ENCODE results near the gene RHEBL1.
"Not testable (repeated sequence)": the region's sequence is repeated elsewhere in the genome, so short reads cannot be mapped to it uniquely, and the experiment has no call there.

RHEBL1 gene

GRCh38 chr12:49091056-49091835, 21.5 kb upstream of the RHEBL1 start:
- DNase-seq = no peak
- in situ Hi-C loops (cut with HindIII; ENCODE audit: low pct_ligation_motif_present, low pct_unique_long_range_greater_than_20kb, low sequenced_read_pairs) = no loop called here

GRCh38 chr12:49089821-49090773, 20.3 kb upstream of the RHEBL1 start:
- peak; percentile 62 for DNase-seq
- in situ Hi-C loops (cut with HindIII; ENCODE audit: low pct_ligation_motif_present, low pct_unique_long_range_greater_than_20kb, low sequenced_read_pairs) = no loop called here

- DNase-seq = no peak
- in situ Hi-C loops (cut with HindIII; ENCODE audit: low pct_ligation_motif_present, low pct_unique_long_range_greater_than_20kb, low sequenced_read_pairs) = no loop called here
These were observed 19.2 kb upstream of the RHEBL1 start for GRCh38 chr12:49088932-49089330.

- in situ Hi-C loops (cut with HindIII; ENCODE audit: low pct_ligation_motif_present, low pct_unique_long_range_greater_than_20kb, low sequenced_read_pairs) = no loop called here
- peak; percentile 96 for DNase-seq
These were observed 18.6 kb upstream of the RHEBL1 start for GRCh38 chr12:49088150-49088931.

GRCh38 chr12:49086116-49086515, 16.3 kb upstream of the RHEBL1 start:
- DNase-seq = no peak
- in situ Hi-C loops (cut with HindIII; ENCODE audit: low pct_ligation_motif_present, low pct_unique_long_range_greater_than_20kb, low sequenced_read_pairs) = no loop called here

GRCh38 chr12:49084438-49084837, 14.7 kb upstream of the RHEBL1 start:
- DNase-seq = no peak

GRCh38 chr12:49079793-49080192, 10.0 kb upstream of the RHEBL1 start:
- DNase-seq = no peak
- in situ Hi-C loops (cut with HindIII; ENCODE audit: low pct_ligation_motif_present, low pct_unique_long_range_greater_than_20kb, low sequenced_read_pairs) = no loop called here

More at GRCh38 chr12:49084438-49084837, 14.7 kb upstream of the RHEBL1 start:
- in situ Hi-C loops (cut with HindIII; ENCODE audit: low pct_ligation_motif_present, low pct_unique_long_range_greater_than_20kb, low sequenced_read_pairs) = no loop called here

GRCh38 chr12:49070971-49071370, 1.2 kb upstream of the RHEBL1 start:
- in situ Hi-C loops (cut with HindIII; ENCODE audit: low pct_ligation_motif_present, low pct_unique_long_range_greater_than_20kb, low sequenced_read_pairs) = no loop called here
- no peak for DNase-seq

- DNase-seq = no peak
- in situ Hi-C loops (cut with HindIII; ENCODE audit: low pct_ligation_motif_present, low pct_unique_long_range_greater_than_20kb, low sequenced_read_pairs) = no loop called here
These were observed 786 bp downstream of the RHEBL1 start for GRCh38 chr12:49068879-49069506.

- in situ Hi-C loops (cut with HindIII; ENCODE audit: low pct_ligation_motif_present, low pct_unique_long_range_greater_than_20kb, low sequenced_read_pairs) = no loop called here
- no peak for DNase-seq
These were observed 3.7 kb downstream of the RHEBL1 start for GRCh38 chr12:49066120-49066519.

- no peak for DNase-seq
- in situ Hi-C loops (cut with HindIII; ENCODE audit: low pct_ligation_motif_present, low pct_unique_long_range_greater_than_20kb, low sequenced_read_pairs) = no loop called here
These were observed 5.0 kb downstream of the RHEBL1 start for GRCh38 chr12:49064767-49065152.

GRCh38 chr12:49061916-49062315, 7.9 kb downstream of the RHEBL1 start:
- DNase-seq; in situ Hi-C loops (cut with HindIII; ENCODE audit: low pct_ligation_motif_present, low pct_unique_long_range_greater_than_20kb, low sequenced_read_pairs): not testable (repeated sequence)

- DNase-seq = no peak
- in situ Hi-C loops (cut with HindIII; ENCODE audit: low pct_ligation_motif_present, low pct_unique_long_range_greater_than_20kb, low sequenced_read_pairs) = no loop called here
These were observed 8.6 kb downstream of the RHEBL1 start for GRCh38 chr12:49061157-49061650.

GRCh38 chr12:49060237-49061156, 9.3 kb downstream of the RHEBL1 start, which contains the start of gene KMT2D:
Gene KMT2D, minus strand, starts transcription at chr12:49060794. Its CDS starts 5,470 bp downstream, at chr12:49055324.
- peak; percentile 98 for DNase-seq
- in situ Hi-C loops (cut with HindIII; ENCODE audit: low pct_ligation_motif_present, low pct_unique_long_range_greater_than_20kb, low sequenced_read_pairs) = no loop called here

- DNase-seq = peak; percentile 47
- in situ Hi-C loops (cut with HindIII; ENCODE audit: low pct_ligation_motif_present, low pct_unique_long_range_greater_than_20kb, low sequenced_read_pairs) = no loop called here
These were observed 10.2 kb downstream of the RHEBL1 start for GRCh38 chr12:49059299-49060171.

GRCh38 chr12:49059045-49059298, 10.8 kb downstream of the RHEBL1 start:
- in situ Hi-C loops (cut with HindIII; ENCODE audit: low pct_ligation_motif_present, low pct_unique_long_range_greater_than_20kb, low sequenced_read_pairs) = no loop called here

More at GRCh38 chr12:49059045-49059298, 10.8 kb downstream of the RHEBL1 start:
- DNase-seq = no peak
